K562 (cell line): Measurements from ENCODE around the gene RESP18. TPM values are rescaled to one million over a fixed set of nuclear protein-coding genes. Genes with fewer than 3 reads are reported as not detected.

Experiments
- ATAC-seq: fragments of 200-7000 bp; cut with Tn5 transposase; 3 replicates; pipeline ENCODE4 v1.9.1; 2020; ENCODE audit warnings: moderate library complexity
- BruUV-seq: library from RNA; stranded (reverse); fragments of 400-500 nt; replicated peaks from 2 replicates; lab custom pipeline; 2021; lab: Mats Ljungman, UMichigan
- CTCF ChIA-PET: fragments of 300-600 bp; formaldehyde crosslinking; extraction: SDS; loops from one replicate; lab custom pipeline; 2021; ENCODE audit warnings: low intra/inter-chr PET ratio; lab: Yijun Ruan, JAX
- POLR2A ChIA-PET: fragments of 300-600, 350-650 bp; sonication (Branson Sonifier 250); formaldehyde crosslinking; extraction: SDS; loops from one replicate; lab custom pipeline; 2021; ENCODE audit warnings: antibody characterized with exemption, inconsistent platforms; lab: Yijun Ruan, JAX
- DNase-seq, 4 experiments: peaks; one replicate each; pipeline versions ENCODE4 v3.0.0 to v3.0.0-alpha.2; 2011 to 2018; ENCODE audit warnings: low spot score in 3 of 4, mixed read lengths in 3 of 4; ENCODE audit errors: extremely low read depth in 1 of 4
- FAIRE-seq: peaks from 2 replicates; lab custom pipeline; 2011; peaks lifted over from hg19 to GRCh38; lab: Jason Lieb, UNC
- H2AFZ ChIP-seq: 2 replicates; pipeline ENCODE4 v1.6.0; 2011; ENCODE audit warnings: low read depth, low read length, control low read depth, inconsistent platforms
- H3K27ac ChIP-seq: fragments of 200-600 bp; 3 replicates; pipeline ENCODE4 v1.8.0; 2011; ENCODE audit warnings: low read depth, mild to moderate bottlenecking, control low read depth, inconsistent platforms, low read length, moderate library complexity, mixed read lengths; ENCODE audit errors: extremely low read depth
- H3K27me3 ChIP-seq, 2 experiments: fragments of 300-600 bp in 1 of 2; 2 replicates in 1 of 2; 3 replicates in 1 of 2; pipeline versions ENCODE4 v1.6.0 to v1.8.0; 2011; ENCODE audit warnings: inconsistent platforms in 2 of 2, low read length in 2 of 2, mild to moderate bottlenecking in 1 of 2, mixed read lengths in 1 of 2, moderate library complexity in 1 of 2; ENCODE audit not compliant: control insufficient read depth in 2 of 2, insufficient read depth in 2 of 2
- H3K36me3 ChIP-seq: fragments of 300-600 bp; 3 replicates; pipeline ENCODE4 v1.8.0; 2011; ENCODE audit warnings: mild to moderate bottlenecking, low read length, inconsistent platforms; ENCODE audit not compliant: control insufficient read depth, insufficient read depth
- H3K4me1 ChIP-seq, 2 experiments: fragments of 200-600 bp in 1 of 2; replicated peaks in 1 of 2; 2 replicates in 1 of 2; 3 replicates in 1 of 2; pipeline versions ENCODE4 v1.5.1 to v1.8.0; 2011; ENCODE audit warnings: inconsistent platforms in 2 of 2, low read length in 2 of 2, mild to moderate bottlenecking in 1 of 2, mixed read lengths in 1 of 2, moderate library complexity in 1 of 2; ENCODE audit not compliant: control insufficient read depth in 2 of 2, insufficient read depth in 2 of 2
- H3K4me2 ChIP-seq: 2 replicates; pipeline ENCODE4 v1.6.1; 2011; ENCODE audit warnings: low read length, control low read depth, inconsistent platforms, mixed read lengths; ENCODE audit not compliant: insufficient read depth
- H3K4me3 ChIP-seq: fragments of 200-600 bp; sonication (generic), shearing (Covaris generic); 2 replicates; pipeline ENCODE4 v1.5.1; 2016; ENCODE audit warnings: control low read depth, inconsistent platforms
- H3K79me2 ChIP-seq: fragments of 200-600 bp; 3 replicates; pipeline ENCODE4 v1.8.0; 2011; ENCODE audit warnings: low read length, inconsistent platforms; ENCODE audit not compliant: control insufficient read depth, insufficient read depth
- H3K9ac ChIP-seq, 2 experiments: 2 replicates each; pipeline versions ENCODE4 v1.6.0 to v1.6.1; 2011; ENCODE audit warnings: low read depth in 2 of 2, low read length in 2 of 2, control low read depth in 1 of 2, inconsistent platforms in 1 of 2, mild to moderate bottlenecking in 1 of 2, mixed read lengths in 1 of 2; ENCODE audit not compliant: insufficient read depth in 1 of 2
- H3K9me1 ChIP-seq: one replicate; pipeline ENCODE4 v1.6.0; 2011; ENCODE audit warnings: inconsistent platforms, mild to moderate bottlenecking, low read length, moderate library complexity; ENCODE audit not compliant: control insufficient read depth, insufficient read depth
- H3K9me3 ChIP-seq: replicated peaks from 2 replicates; pipeline ENCODE4 v1.5.1; 2011; ENCODE audit warnings: low read depth, low read length, inconsistent platforms; ENCODE audit not compliant: control insufficient read depth, insufficient read depth
- H4K20me1 ChIP-seq: replicated peaks from 2 replicates; pipeline ENCODE4 v1.6.1; 2011; ENCODE audit warnings: low read length, inconsistent platforms, mixed read lengths; ENCODE audit not compliant: control insufficient read depth, insufficient read depth
- DEAF1 ChIP-seq: fragments of 450-650 bp; formaldehyde crosslinking; IDR thresholded peaks from 2 replicates; pipeline ENCODE4 v1.4.0; 2020; ENCODE audit warnings: mild to moderate bottlenecking, moderate library complexity
- EP300 ChIP-seq: IDR thresholded peaks from 2 replicates; pipeline ENCODE4 v1.6.1; 2012; ENCODE audit warnings: low read length, improper control_type of control experiment
- FOS ChIP-seq: IDR thresholded peaks from 3 replicates; pipeline ENCODE4 v1.6.1; 2011; ENCODE audit not compliant: insufficient read length; ENCODE audit errors: extremely low read depth
- GABPB1 ChIP-seq: sonication (generic); formaldehyde crosslinking; IDR thresholded peaks from 2 replicates; pipeline ENCODE4 v1.8.0; 2022; ENCODE audit warnings: mild to moderate bottlenecking, missing genetic modification reagents
- MYC ChIP-seq, 2 experiments: fragments of 250-450 bp in 1 of 2; sonication (Bioruptor Pico) in 1 of 2; IDR thresholded peaks; 2 replicates each; pipeline versions ENCODE4 v1.5.1 to v1.6.1; 2012 to 2021; ENCODE audit warnings: low read depth in 2 of 2, borderline replicate concordance in 1 of 2, improper control_type of control experiment in 1 of 2, low read length in 1 of 2, mild to moderate bottlenecking in 1 of 2, moderate library complexity in 1 of 2
- RBM14 ChIP-seq: fragments of 200-400 bp; formaldehyde crosslinking; IDR thresholded peaks from 2 replicates; pipeline ENCODE4 v1.6.1; 2018; ENCODE audit warnings: low read depth, mild to moderate bottlenecking, low read length, moderate library complexity, borderline replicate concordance; ENCODE audit not compliant: insufficient read depth
- TFAP4 ChIP-seq: sonication (generic); formaldehyde crosslinking; IDR thresholded peaks from 2 replicates; pipeline ENCODE4 v1.8.0; 2022; ENCODE audit warnings: missing genetic modification reagents, mild to moderate bottlenecking, moderate library complexity, borderline replicate concordance
- XRCC5 ChIP-seq: fragments of 200-400 bp; formaldehyde crosslinking; IDR thresholded peaks from 2 replicates; pipeline ENCODE4 v1.6.1; 2017; ENCODE audit warnings: low read depth, mild to moderate bottlenecking, low read length
- ZFP36 ChIP-seq: fragments of 150-350 bp; IDR thresholded peaks from 2 replicates; pipeline ENCODE4 v1.6.1; 2018; ENCODE audit warnings: low read length, low read depth; ENCODE audit not compliant: partially characterized antibody
- ZKSCAN3 ChIP-seq: fragments of 250-450 bp; sonication (Bioruptor Pico); IDR thresholded peaks from 2 replicates; pipeline ENCODE4 v1.4.0; 2020
- ZNF253 ChIP-seq: fragments of 250-450 bp; sonication (Bioruptor Pico); conservative IDR thresholded peaks from 2 replicates; pipeline ENCODE4 v1.6.1; 2021; ENCODE audit warnings: mild to moderate bottlenecking
- ZNF449 ChIP-seq: fragments of 250-450 bp; sonication (Bioruptor Pico); IDR thresholded peaks from 2 replicates; pipeline ENCODE4 v1.8.0; 2022; ENCODE audit warnings: moderate library complexity, mild to moderate bottlenecking, inconsistent platforms
- WGBS: fragments of 100-300 bp; shearing (Covaris generic); methylation state at CpG from one replicate; pipeline ENCODE4 v1.1.6; 2016; ENCODE audit warnings: low coverage, mixed read lengths; ENCODE audit not compliant: insufficient coverage; ENCODE audit errors: missing lambda C conversion rate; 5-methylcytosine and 5-hydroxymethylcytosine counted together
- in situ Hi-C: fragments of 300-500 bp; cut with MboI; formaldehyde crosslinking; loops from 4 replicates; pipeline ENCODE4 v1.15.0; 2018; ENCODE audit warnings: inconsistent platforms, mixed read lengths
- intact Hi-C: fragments of 100-400 bp; cut with micrococcal nuclease; formaldehyde crosslinking; loops from 2 replicates; pipeline ENCODE4 v1.14.2; 2022
- polyA plus RNA-seq, 8 experiments: library from polyadenylated mRNA; depleted of rRNA in 4 of 8; stranded (reverse) in 5 of 8; unstranded in 3 of 8; fragments of >200 nt; fragmentation: Nextera tagmentation in 2 of 8; fragmentation: Illumina TruSeq in 1 of 8; extraction: Ambion mirVana in 2 of 8; extraction: Trizol in 1 of 8; gene quantifications; 2 replicates each; pipeline versions ENCODE4 v1.2.1 to v1.2.3, GENCODE V29; 2011 to 2014; ENCODE audit warnings: inconsistent platforms in 1 of 8, missing spikeins in 1 of 8
- total RNA-seq, 7 experiments: library from RNA; depleted of rRNA in 6 of 7; stranded (reverse); fragments of >200 nt in 6 of 7; fragmentation: Illumina TruSeq in 2 of 7; extraction: Trizol in 2 of 7; gene quantifications; 2 replicates each; pipeline versions ENCODE4 v1.2.1 to v1.2.3, GENCODE V29; 2011 to 2021; ENCODE audit warnings: low replicate concordance in 1 of 7

The RESP18 gene
- total and polyA plus RNA-seq, 9 of the 15 experiments (the other 6 are each of a cell fraction or from before 2014, with no cell fraction given) = not detected

GRCh38 chr2:219298759-219299371, 33.7 kb downstream of the RESP18 start (continued):
- TF ChIP-seq DEAF1 (CRISPR knock-in tag) (peak; percentile 53; the same call in 1 of the 2 replicates), TFAP4 (CRISPR knock-in tag) (peak; percentile 39; the same call in 1 of the 2 replicates), XRCC5 (peak; percentile 62; the same call in 1 of the 2 replicates)

GRCh38 chr2:219297766-219298456, 34.6 kb downstream of the RESP18 start:
- Histone ChIP-seq H3K27ac (no peak overlapping the region), H2AFZ (no peak overlapping the region), H3K4me2 (no peak overlapping the region), H4K20me1 (no peaks in the 10 kb centered on the region), H3K79me2 (no peaks in the 10 kb centered on the region), H3K9me3 (no peaks in the 10 kb centered on the region), H3K36me3 (no peaks in the 10 kb centered on the region), H3K9me1 (no peaks in the 10 kb centered on the region), H3K27me3 (peaks cover 8 to 36% of the 10 kb centered on the region in 2 experiments), H3K4me1 (peaks cover 22 to 44% of the 10 kb centered on the region in 2 experiments; a peak in 4 of 5 replicates), H3K4me3 (no peak overlapping the region), H3K9ac (no peak overlapping the region)
- BruUV-seq = no TSS peak
- ATAC-seq (no peak), DNase-seq (no peak), FAIRE-seq (no peak)
- intact Hi-C loops = loop anchor here (1.0 to 5.0 kb wide), 4 partner anchors 54 to 138 kb away; partner anchors contain the start of genes ANKZF1, ATG9A and NHEJ1
- in situ Hi-C loops = no loop called here
- POLR2A ChIA-PET = interaction anchor here (0.8 kb wide), 1 partner anchor 12 kb away, joined by 3 read pairs; no protein-coding TSS in a partner anchor
- CTCF ChIA-PET = interaction anchor here (1.0 to 1.7 kb wide), 4 partner anchors 40 to 239 kb away, joined by 3 to 10 read pairs (median 4); partner anchors contain the start of gene NHEJ1
- WGBS = 66% methylated on average over 8 of the region's 14 CpGs
- TF ChIP-seq EP300 = no peak
- no peak for TF ChIP-seq ZFP36
- TF ChIP-seq ZNF253 (CRISPR knock-in tag) = no peak
- TF ChIP-seq ZNF449 = no peak
- TF ChIP-seq RBM14 = no peak
- TF ChIP-seq ZKSCAN3 (CRISPR knock-in tag) = no peak
- no peak for TF ChIP-seq MYC (IDR thresholded peaks at IDR 0.05; ENCODE audit: low read depth, low read length)
- no peak for TF ChIP-seq MYC (CRISPR knock-in tag; IDR thresholded peaks at IDR 0.05; ENCODE audit: borderline replicate concordance, low read depth)
- TF ChIP-seq GABPB1 (CRISPR knock-in tag) = no peak
- TF ChIP-seq FOS = no peak
